Memory B cell (primary cell): ENCODE data around the gene TRDMT1.

ENCODE experiments used
- ATAC-seq: fragments of 150-1000 bp; cut with Tn5 transposase; 2 replicates; pipeline ENCODE4 v1.10.0; 2021; ENCODE audit warnings: low read depth, mild to moderate bottlenecking, moderate library complexity
- DNase-seq, 2 donors: peaks; one replicate each; pipeline ENCODE4 v3.0.0; 2022; ENCODE audit warnings: low spot score in 2 of 2
- H3K27ac Mint-ChIP-seq: one replicate; pipeline ENCODE4 v1.8.0; 2022; ENCODE audit warnings: mild to moderate bottlenecking, moderate library complexity, mixed read lengths
- H3K27me3 Mint-ChIP-seq: one replicate; pipeline ENCODE4 v1.8.0; 2022; ENCODE audit warnings: mixed read lengths
- H3K36me3 Mint-ChIP-seq: one replicate; pipeline ENCODE4 v1.8.0; 2022; ENCODE audit warnings: mild to moderate bottlenecking, mixed read lengths
- H3K4me1 Mint-ChIP-seq: one replicate; pipeline ENCODE4 v1.8.0; 2022; ENCODE audit warnings: mixed read lengths
- H3K4me3 Mint-ChIP-seq: one replicate; pipeline ENCODE4 v1.8.0; 2022; ENCODE audit warnings: mild to moderate bottlenecking, moderate library complexity, mixed read lengths
- H3K9me3 Mint-ChIP-seq: one replicate; pipeline ENCODE4 v1.8.0; 2022; ENCODE audit warnings: mixed read lengths

Gene TRDMT1

DNA sequence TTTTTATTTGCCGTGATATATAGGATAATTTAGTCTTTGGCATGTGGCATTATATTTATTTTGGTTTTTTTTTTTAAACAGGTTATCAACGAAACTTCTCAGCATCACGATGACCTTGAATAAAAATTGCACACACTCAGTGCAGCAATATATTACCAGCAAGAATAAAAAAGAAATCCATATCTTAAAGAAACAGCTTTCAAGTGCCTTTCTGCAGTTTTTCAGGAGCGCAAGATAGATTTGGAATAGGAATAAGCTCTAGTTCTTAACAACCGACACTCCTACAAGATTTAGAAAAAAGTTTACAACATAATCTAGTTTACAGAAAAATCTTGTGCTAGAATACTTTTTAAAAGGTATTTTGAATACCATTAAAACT lies 35.7 kb upstream of the TRDMT1 start:
- Mint-ChIP-seq H3K27ac (no peak overlapping the region), H3K36me3 (peaks cover 18% of the 10 kb centered on the region), H3K27me3 (no peaks in the 10 kb centered on the region), H3K9me3 (no peaks in the 10 kb centered on the region), H3K4me1 (peaks cover 3% of the 10 kb centered on the region), H3K4me3 (no peak overlapping the region)
- DNase-seq (no peak), ATAC-seq (no peak)

DNA sequence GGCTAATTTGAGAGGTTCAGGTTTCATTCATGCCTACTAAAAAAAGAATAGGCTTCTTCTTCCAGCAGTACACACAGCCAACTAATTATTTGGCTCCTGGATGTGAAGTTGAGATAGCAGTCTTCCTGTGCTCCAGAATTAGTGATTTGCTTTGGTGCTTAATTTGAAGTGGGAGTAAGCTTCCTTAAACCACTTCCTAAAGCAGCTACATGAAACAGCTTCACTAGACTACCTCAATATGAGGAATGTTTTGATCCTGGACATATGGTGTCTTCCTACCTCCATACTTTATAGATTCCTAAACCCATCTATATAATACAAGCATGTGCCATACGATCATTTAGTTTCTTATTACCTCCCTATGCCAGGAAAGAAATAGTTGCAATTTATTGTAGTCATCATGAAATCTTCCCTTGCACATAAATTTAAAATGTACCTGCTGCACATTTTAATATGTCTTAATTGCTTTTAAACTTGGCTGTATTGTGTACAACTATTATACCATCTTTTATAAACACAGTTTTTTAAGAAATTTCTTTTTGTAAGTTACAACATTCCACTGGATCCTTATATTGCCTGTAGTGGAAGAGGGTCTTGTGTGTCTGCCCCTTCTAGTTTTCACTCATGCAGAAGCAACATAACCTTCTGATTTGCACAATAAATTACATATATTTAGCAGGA lies 35.1 kb upstream of the TRDMT1 start:
- H3K27ac Mint-ChIP-seq, result peak overlapping the region; percentile 81
- H3K4me1 Mint-ChIP-seq, result peaks cover 3% of the 10 kb centered on the region

DNA sequence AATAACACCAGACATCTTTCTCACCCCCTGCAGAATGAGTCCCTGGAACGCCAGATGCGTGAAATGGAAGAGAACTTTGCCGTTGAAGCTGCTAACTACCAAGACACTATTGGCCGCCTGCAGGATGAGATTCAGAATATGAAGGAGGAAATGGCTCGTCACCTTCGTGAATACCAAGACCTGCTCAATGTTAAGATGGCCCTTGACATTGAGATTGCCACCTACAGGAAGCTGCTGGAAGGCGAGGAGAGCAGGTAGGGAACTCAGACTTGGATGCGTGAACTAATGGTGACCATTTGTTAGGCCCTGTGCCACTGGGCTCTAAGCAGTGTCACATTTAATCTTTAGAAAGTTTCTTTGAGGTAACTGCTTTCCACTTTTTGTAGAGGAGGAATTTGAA lies 33.7 kb upstream of the TRDMT1 start:
- H3K36me3 Mint-ChIP-seq, result peaks cover 20% of the 10 kb centered on the region
- H3K4me3 Mint-ChIP-seq, result no peak overlapping the region
- no peak overlapping the region for H3K27ac Mint-ChIP-seq
- H3K9me3 Mint-ChIP-seq, result no peaks in the 10 kb centered on the region
- DNase-seq, result no peak
- H3K27me3 Mint-ChIP-seq, result no peaks in the 10 kb centered on the region
- H3K4me1 Mint-ChIP-seq, result peaks cover 8% of the 10 kb centered on the region
- ATAC-seq, result no peak

More for the DNA sequence above, 35.1 kb upstream of the TRDMT1 start:
- H3K4me3 Mint-ChIP-seq, result no peak overlapping the region
- DNase-seq (no peak), ATAC-seq (no peak)
- no peaks in the 10 kb centered on the region for H3K27me3 Mint-ChIP-seq
- peaks cover 18% of the 10 kb centered on the region for H3K36me3 Mint-ChIP-seq
- H3K9me3 Mint-ChIP-seq, result no peaks in the 10 kb centered on the region

DNA sequence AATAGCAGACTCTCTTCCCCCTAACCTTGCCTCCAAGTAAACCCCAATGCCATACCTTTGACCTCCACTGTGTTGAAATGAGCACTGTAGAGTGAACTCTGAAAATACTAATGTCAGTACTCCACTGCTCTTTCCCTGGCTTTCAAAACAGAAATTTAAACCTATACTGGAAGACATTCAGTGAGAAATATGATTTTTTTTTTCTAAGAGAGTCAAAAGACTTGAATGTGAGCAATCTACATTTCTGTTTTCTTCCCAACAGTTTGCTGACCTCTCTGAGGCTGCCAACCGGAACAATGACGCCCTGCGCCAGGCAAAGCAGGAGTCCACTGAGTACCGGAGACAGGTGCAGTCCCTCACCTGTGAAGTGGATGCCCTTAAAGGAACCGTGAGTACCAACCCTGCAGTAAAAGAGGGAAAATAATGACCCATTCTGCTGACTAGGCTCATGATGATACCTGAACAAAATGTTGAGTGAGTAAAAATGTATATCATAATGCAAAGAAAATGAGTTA lies 33.0 kb upstream of the TRDMT1 start:
- no peaks in the 10 kb centered on the region for H3K9me3 Mint-ChIP-seq
- no peaks in the 10 kb centered on the region for H3K27me3 Mint-ChIP-seq
- H3K27ac Mint-ChIP-seq, result peak overlapping the region; percentile 85
- no peak for ATAC-seq
- H3K36me3 Mint-ChIP-seq, result peaks cover 20% of the 10 kb centered on the region
- H3K4me1 Mint-ChIP-seq, result peaks cover 8% of the 10 kb centered on the region
- H3K4me3 Mint-ChIP-seq, result no peak overlapping the region
- DNase-seq, result no peak

DNA sequence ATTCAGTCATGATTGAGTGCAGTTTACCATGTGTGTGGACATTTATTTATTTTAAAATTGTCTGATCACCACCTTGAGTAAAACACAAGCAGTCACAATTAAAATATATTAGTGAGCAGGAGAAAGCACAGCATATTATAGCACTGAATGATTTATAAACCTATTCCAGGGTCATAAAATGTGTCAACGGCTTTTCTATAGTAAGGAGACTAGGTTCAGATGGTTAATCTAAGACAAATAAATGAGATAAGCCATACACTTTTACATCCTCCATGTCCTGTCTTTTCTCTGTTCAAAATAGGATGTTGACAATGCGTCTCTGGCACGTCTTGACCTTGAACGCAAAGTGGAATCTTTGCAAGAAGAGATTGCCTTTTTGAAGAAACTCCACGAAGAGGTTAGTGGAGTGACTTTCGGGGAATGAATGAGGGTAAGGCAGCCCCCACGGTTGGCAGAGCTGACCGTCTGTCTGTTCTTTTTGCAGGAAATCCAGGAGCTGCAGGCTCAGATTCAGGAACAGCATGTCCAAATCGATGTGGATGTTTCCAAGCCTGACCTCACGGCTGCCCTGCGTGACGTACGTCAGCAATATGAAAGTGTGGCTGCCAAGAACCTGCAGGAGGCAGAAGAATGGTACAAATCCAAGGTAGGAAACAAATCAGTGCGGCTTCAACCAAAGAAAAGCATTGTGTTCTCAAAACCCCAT lies 32.0 kb upstream of the TRDMT1 start:
- ATAC-seq (no peak), DNase-seq (no peak)
- H3K9me3 Mint-ChIP-seq, result no peaks in the 10 kb centered on the region
- peaks cover 8% of the 10 kb centered on the region for H3K4me1 Mint-ChIP-seq
- no peak overlapping the region for H3K27ac Mint-ChIP-seq
- peaks cover 20% of the 10 kb centered on the region for H3K36me3 Mint-ChIP-seq
- H3K27me3 Mint-ChIP-seq, result no peaks in the 10 kb centered on the region
- no peak overlapping the region for H3K4me3 Mint-ChIP-seq

DNA sequence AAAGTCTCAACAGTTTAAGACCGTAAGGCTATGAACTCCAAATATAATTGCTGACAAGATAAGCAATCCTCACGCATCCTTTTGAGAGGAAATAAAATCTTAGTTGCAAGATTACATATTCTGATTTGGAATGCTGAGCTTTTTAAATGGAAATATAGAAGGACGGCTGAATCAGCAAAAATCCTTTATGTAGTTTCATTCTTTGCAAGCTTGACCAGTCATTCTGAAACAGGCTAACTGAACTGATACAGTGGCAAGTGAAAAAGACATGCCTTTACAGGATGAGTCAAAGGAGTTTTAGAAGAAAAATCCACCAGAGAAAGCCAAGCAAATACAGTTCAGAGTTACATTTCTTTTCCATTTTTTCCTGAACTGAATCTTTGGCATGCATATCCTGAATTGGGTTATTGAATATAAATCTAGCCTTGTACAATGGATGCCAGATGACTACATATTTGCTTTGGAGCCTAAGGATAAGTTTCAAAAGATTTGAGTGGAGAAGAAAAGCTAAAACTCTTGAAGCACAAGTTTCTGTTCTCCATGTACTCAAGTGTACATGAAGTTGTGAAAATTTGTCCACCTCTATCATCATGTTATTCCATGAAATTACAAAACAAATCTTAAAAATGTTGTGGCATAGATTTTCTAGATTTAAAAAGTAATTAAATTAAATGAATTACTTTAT lies 30.9 kb upstream of the TRDMT1 start:
- ATAC-seq, result no peak
- Mint-ChIP-seq H3K9me3 (no peaks in the 10 kb centered on the region), H3K4me3 (no peak overlapping the region), H3K4me1 (peaks cover 13% of the 10 kb centered on the region), H3K36me3 (peaks cover 20% of the 10 kb centered on the region), H3K27me3 (no peaks in the 10 kb centered on the region), H3K27ac (no peak overlapping the region)
- no peak for DNase-seq

DNA sequence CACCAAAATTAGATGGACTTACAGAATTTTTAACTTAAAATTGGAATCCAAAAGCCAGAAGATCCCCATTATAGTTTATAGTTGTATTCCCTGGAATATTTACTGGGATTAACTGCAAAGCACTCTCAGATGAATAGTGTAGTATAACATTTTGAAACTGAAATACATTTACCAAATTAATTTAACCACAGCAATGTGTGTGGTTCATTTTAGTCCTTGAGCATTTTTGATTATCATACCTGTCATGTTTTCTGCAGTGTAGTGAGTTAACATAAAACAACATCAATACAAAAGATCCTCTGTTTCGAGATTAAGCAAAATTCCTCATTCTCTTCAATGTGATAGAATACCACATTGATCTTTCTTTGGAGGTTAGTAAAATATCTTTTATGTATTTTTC lies 30.3 kb upstream of the TRDMT1 start:
- H3K27me3 Mint-ChIP-seq, result no peaks in the 10 kb centered on the region
- ATAC-seq (no peak), DNase-seq (no peak)
- no peak overlapping the region for H3K27ac Mint-ChIP-seq
- peaks cover 20% of the 10 kb centered on the region for H3K4me1 Mint-ChIP-seq
- H3K4me3 Mint-ChIP-seq, result no peak overlapping the region
- peaks cover 20% of the 10 kb centered on the region for H3K36me3 Mint-ChIP-seq
- H3K9me3 Mint-ChIP-seq, result no peaks in the 10 kb centered on the region

DNA sequence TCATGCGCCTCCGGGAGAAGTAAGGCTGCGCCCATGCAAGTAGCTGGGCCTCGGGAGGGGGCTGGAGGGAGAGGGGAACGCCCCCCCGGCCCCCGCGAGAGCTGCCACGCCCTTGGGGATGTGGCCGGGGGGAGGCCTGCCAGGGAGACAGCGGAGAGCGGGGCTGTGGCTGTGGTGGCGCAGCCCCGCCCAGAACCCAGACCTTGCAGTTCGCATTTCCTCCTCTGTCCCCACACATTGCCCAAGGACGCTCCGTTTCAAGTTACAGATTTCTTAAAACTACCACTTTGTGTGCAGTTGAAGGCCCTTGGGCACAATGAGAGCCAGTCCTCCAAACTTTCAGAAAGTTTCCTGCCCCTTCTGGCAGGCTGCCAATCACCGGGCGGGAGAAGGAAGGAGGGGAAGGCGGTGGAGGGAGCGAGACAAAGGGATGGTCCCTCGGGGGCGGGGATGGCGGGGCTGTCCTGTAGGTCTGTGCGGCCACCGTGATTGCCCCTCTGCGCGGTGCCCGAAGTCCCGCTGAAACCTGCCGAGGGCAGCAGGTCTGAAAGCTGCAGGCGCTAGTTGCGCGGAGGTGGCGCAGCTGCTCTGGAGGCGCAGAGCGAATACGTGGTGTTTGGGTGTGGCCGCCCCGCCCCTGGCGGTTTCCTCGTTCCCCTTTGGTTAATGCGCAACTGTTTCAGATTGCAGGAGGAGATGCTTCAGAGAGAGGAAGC lies 28.7 kb upstream of the TRDMT1 start:
- peaks cover 26% of the 10 kb centered on the region for H3K4me1 Mint-ChIP-seq
- peaks cover 12% of the 10 kb centered on the region for H3K36me3 Mint-ChIP-seq
- ATAC-seq (peak; percentile 63), DNase-seq (peak; percentile 86 to 89)
- H3K9me3 Mint-ChIP-seq, result no peaks in the 10 kb centered on the region
- H3K4me3 Mint-ChIP-seq, result peak overlapping the region; percentile 98
- peak overlapping the region; percentile 95 for H3K27ac Mint-ChIP-seq
- no peaks in the 10 kb centered on the region for H3K27me3 Mint-ChIP-seq

DNA sequence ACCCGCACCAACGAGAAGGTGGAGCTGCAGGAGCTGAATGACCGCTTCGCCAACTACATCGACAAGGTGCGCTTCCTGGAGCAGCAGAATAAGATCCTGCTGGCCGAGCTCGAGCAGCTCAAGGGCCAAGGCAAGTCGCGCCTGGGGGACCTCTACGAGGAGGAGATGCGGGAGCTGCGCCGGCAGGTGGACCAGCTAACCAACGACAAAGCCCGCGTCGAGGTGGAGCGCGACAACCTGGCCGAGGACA lies 28.2 kb upstream of the TRDMT1 start:
- DNase-seq, result peak in 1 of 2 donors; percentile 79
- peaks cover 29% of the 10 kb centered on the region for H3K4me1 Mint-ChIP-seq
- peak overlapping the region; percentile 98 for H3K4me3 Mint-ChIP-seq
- H3K27me3 Mint-ChIP-seq, result no peaks in the 10 kb centered on the region
- H3K36me3 Mint-ChIP-seq, result peaks cover 12% of the 10 kb centered on the region
- peak; percentile 5 for ATAC-seq
- no peaks in the 10 kb centered on the region for H3K9me3 Mint-ChIP-seq
- peak overlapping the region; percentile 95 for H3K27ac Mint-ChIP-seq

DNA sequence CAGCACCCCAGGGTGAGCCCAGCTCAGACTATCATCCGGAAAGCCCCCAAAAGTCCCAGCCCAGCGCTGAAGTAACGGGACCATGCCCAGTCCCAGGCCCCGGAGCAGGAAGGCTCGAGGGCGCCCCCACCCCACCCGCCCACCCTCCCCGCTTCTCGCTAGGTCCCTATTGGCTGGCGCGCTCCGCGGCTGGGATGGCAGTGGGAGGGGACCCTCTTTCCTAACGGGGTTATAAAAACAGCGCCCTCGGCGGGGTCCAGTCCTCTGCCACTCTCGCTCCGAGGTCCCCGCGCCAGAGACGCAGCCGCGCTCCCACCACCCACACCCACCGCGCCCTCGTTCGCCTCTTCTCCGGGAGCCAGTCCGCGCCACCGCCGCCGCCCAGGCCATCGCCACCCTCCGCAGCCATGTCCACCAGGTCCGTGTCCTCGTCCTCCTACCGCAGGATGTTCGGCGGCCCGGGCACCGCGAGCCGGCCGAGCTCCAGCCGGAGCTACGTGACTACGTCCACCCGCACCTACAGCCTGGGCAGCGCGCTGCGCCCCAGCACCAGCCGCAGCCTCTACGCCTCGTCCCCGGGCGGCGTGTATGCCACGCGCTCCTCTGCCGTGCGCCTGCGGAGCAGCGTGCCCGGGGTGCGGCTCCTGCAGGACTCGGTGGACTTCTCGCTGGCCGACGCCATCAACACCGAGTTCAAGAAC lies 27.7 kb upstream of the TRDMT1 start:
- Mint-ChIP-seq H3K4me1 (peaks cover 26% of the 10 kb centered on the region), H3K9me3 (no peaks in the 10 kb centered on the region), H3K4me3 (peak overlapping the region; percentile 98), H3K27ac (peak overlapping the region; percentile 95), H3K27me3 (no peaks in the 10 kb centered on the region), H3K36me3 (peaks cover 9% of the 10 kb centered on the region)
- DNase-seq, result peak; percentile 50 to 66
- ATAC-seq, result peak; percentile 14

DNA sequence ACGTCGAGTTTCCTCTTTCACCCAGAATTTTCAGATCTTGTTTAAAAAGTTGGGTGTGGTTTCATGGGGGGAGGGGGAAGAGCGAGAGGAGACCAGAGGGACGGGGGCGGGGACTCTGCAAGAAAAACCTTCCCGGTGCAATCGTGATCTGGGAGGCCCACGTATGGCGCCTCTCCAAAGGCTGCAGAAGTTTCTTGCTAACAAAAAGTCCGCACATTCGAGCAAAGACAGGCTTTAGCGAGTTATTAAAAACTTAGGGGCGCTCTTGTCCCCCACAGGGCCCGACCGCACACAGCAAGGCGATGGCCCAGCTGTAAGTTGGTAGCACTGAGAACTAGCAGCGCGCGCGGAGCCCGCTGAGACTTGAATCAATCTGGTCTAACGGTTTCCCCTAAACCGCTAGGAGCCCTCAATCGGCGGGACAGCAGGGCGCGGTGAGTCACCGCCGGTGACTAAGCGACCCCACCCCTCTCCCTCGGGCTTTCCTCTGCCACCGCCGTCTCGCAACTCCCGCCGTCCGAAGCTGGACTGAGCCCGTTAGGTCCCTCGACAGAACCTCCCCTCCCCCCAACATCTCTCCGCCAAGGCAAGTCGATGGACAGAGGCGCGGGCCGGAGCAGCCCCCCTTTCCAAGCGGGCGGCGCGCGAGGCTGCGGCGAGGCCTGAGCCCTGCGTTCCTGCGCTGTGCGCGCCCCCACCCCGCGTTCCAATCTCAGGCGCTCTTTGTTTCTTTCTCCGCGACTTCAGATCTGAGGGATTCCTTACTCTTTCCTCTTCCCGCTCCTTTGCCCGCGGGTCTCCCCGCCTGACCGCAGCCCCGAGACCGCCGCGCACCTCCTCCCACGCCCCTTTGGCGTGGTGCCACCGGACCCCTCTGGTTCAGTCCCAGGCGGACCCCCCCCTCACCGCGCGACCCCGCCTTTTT lies 26.9 kb upstream of the TRDMT1 start, which contains the start of gene VIM:
Gene VIM, plus strand, starts transcription at position 151 of the 925 bp plus-strand sequence. CDS start 1,182 bp downstream, outside the sequence.
- Mint-ChIP-seq H3K27ac (peak within 1 kb of the TSS; percentile 95), H3K36me3 (peaks cover 9% of the 10 kb centered on the region), H3K27me3 (no peaks in the 10 kb centered on the region), H3K4me1 (peaks cover 26% of the 10 kb centered on the region), H3K9me3 (no peaks in the 10 kb centered on the region), H3K4me3 (peak within 1 kb of the TSS; percentile 98)
- peak; percentile 71 to 73 for DNase-seq
- peak; percentile 36 for ATAC-seq

DNA sequence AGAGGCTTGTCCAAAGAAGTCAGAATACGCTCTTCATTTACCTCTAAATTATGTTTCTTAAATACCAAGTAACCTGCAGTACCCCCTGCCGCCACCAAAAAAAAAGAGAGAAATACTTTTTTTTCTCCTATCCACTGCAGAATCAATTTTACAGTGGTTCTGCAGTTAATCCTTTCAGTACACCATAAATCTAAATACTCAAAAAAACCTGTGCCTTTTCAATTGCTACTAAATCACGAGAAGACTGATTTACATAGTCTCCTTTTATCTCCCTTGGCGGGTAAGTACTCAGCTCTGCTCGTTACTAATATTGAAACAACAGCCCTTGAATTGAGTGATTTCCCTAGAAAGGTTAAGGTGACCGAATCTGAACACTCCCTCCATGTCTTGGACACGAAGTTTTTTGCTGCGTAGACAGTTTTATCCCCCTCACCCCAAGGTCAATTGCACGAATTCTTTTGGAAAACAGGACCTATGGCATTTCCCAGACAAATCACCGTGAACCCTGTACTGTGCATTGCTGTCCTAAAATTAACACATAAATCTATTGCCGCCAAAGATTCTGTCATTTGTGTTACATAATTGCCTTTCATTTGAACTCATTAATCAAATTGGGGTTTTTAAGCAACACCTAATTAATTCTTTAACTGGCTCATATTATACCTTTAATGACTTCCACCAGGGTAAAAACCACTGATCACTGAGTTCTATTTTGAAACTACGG lies 26.1 kb upstream of the TRDMT1 start:
- Mint-ChIP-seq H3K4me1 (peaks cover 26% of the 10 kb centered on the region), H3K4me3 (peak overlapping the region; percentile 98), H3K9me3 (no peaks in the 10 kb centered on the region), H3K36me3 (peaks cover 8% of the 10 kb centered on the region), H3K27me3 (no peaks in the 10 kb centered on the region), H3K27ac (peak overlapping the region; percentile 95)
- no peak for ATAC-seq
- DNase-seq, result peak; percentile 24 to 26
